OCI-LY1 (cell line): ENCODE data around the gene NIM1K.
"Not testable (repeated sequence)": the region's sequence is repeated elsewhere in the genome, so short reads cannot be mapped to it uniquely, and the experiment has no call there.

ENCODE experiments used
- EZH2 ChIP-seq: fragments of 200-600 bp; sonication (generic), shearing (Covaris generic); IDR thresholded peaks from 2 replicates; pipeline ENCODE4 v1.8.0; 2017; ENCODE audit warnings: borderline replicate concordance, mixed run types, mild to moderate bottlenecking, antibody characterized with exemption, low read length, moderate library complexity, mixed read lengths
- TF ChIP-seq, protein P1 (sequence below): fragments of 200-600 bp; sonication (generic), shearing (Covaris generic); IDR thresholded peaks from 2 replicates; pipeline ENCODE4 v1.5.1; 2017; ENCODE audit warnings: mild to moderate bottlenecking, antibody characterized with exemption, low read length, moderate library complexity, mixed read lengths

DNA sequence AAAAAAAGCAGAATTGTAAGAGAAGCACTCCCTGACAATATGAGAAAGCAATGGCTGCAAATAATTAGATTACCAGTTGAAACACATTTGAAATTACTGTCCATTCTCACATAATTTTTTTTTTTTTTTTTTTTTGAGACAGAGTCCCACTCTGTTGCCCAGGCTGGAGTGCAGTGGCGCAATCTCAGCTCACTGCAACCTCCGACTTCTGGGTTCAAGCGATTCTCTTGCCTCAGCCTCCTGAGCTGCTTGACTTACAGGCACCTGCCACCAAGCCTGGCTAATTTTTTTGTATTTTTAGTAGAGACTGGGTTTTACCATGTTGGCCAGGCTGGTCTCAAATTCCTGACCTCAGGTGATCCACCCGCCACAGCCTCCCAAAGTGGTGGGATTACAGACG lies 114.9 kb downstream of the NIM1K start:
- TF ChIP-seq EZH2: not testable (repeated sequence)
- TF ChIP-seq, protein P1, sequence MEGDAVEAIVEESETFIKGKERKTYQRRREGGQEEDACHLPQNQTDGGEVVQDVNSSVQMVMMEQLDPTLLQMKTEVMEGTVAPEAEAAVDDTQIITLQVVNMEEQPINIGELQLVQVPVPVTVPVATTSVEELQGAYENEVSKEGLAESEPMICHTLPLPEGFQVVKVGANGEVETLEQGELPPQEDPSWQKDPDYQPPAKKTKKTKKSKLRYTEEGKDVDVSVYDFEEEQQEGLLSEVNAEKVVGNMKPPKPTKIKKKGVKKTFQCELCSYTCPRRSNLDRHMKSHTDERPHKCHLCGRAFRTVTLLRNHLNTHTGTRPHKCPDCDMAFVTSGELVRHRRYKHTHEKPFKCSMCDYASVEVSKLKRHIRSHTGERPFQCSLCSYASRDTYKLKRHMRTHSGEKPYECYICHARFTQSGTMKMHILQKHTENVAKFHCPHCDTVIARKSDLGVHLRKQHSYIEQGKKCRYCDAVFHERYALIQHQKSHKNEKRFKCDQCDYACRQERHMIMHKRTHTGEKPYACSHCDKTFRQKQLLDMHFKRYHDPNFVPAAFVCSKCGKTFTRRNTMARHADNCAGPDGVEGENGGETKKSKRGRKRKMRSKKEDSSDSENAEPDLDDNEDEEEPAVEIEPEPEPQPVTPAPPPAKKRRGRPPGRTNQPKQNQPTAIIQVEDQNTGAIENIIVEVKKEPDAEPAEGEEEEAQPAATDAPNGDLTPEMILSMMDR: not testable (repeated sequence)
